Fibroblast of lung (primary cell): ENCODE measurements around the gene TBPL1. TPM values are rescaled to one million over a fixed set of nuclear protein-coding genes. Genes with fewer than 3 reads are reported as not detected.

Experiments used
- DNase-seq, 2 donors: peaks; one replicate each; pipeline versions ENCODE4 v3.0.0 to v3.0.0-alpha.2; 2010; ENCODE audit warnings: low read depth in 2 of 2
- H2AFZ ChIP-seq: 2 replicates; pipeline ENCODE4 v1.5.1; 2012; ENCODE audit warnings: low read length, control low read depth, inconsistent platforms
- H3K27ac ChIP-seq: 2 replicates; pipeline ENCODE4 v1.5.1; 2011; ENCODE audit warnings: low read length, control low read depth; ENCODE audit not compliant: insufficient read depth
- H3K27me3 ChIP-seq: 2 replicates; pipeline ENCODE4 v1.5.1; 2011; ENCODE audit warnings: mild to moderate bottlenecking, low read length; ENCODE audit not compliant: control insufficient read depth, insufficient read depth
- H3K36me3 ChIP-seq: 2 replicates; pipeline ENCODE4 v1.5.1; 2011; ENCODE audit warnings: low read length; ENCODE audit not compliant: control insufficient read depth, insufficient read depth
- H3K4me1 ChIP-seq: 2 replicates; pipeline ENCODE4 v1.5.1; 2011; ENCODE audit warnings: low read length; ENCODE audit not compliant: control insufficient read depth, insufficient read depth; ENCODE audit errors: extremely low read depth
- H3K4me2 ChIP-seq: 2 replicates; pipeline ENCODE4 v1.5.1; 2011; ENCODE audit warnings: low read length, control low read depth; ENCODE audit not compliant: insufficient read depth; ENCODE audit errors: extremely low read depth
- H3K4me3 ChIP-seq, 4 experiments: fragments of 200-600 bp in 1 of 4; sonication (generic) in 1 of 4; replicated peaks in 1 of 4; 2 replicates each; pipeline ENCODE4 v1.5.1; 2011 to 2016; ENCODE audit warnings: low read length in 4 of 4, low read depth in 3 of 4, mild to moderate bottlenecking in 3 of 4, control low read depth in 2 of 4, inconsistent platforms in 1 of 4, mixed read lengths in 1 of 4; ENCODE audit not compliant: insufficient read depth in 1 of 4; ENCODE audit errors: control extremely low read depth in 1 of 4
- H3K79me2 ChIP-seq: 2 replicates; pipeline ENCODE4 v1.5.1; 2012; ENCODE audit warnings: mild to moderate bottlenecking, low read length, inconsistent platforms; ENCODE audit not compliant: control insufficient read depth, insufficient read depth
- H3K9ac ChIP-seq: 2 replicates; pipeline ENCODE4 v1.5.1; 2011; ENCODE audit warnings: mild to moderate bottlenecking, low read length, control low read depth; ENCODE audit not compliant: insufficient read depth
- H3K9me3 ChIP-seq: 2 replicates; pipeline ENCODE4 v1.5.1; 2012; ENCODE audit warnings: low read depth, low read length; ENCODE audit not compliant: control insufficient read depth, insufficient read depth
- H4K20me1 ChIP-seq: 2 replicates; pipeline ENCODE4 v1.5.1; 2011; ENCODE audit warnings: low read length; ENCODE audit not compliant: control insufficient read depth, insufficient read depth; ENCODE audit errors: extremely low read depth
- EZH2 ChIP-seq: IDR thresholded peaks from 2 replicates; pipeline ENCODE4 v1.5.1; 2012; ENCODE audit warnings: low read length, control low read depth, mild to moderate bottlenecking; ENCODE audit errors: missing control alignments
- polyA plus RNA-seq, 2 donors: library from polyadenylated mRNA; depleted of rRNA in 1 of 2; stranded (reverse) in 1 of 2; unstranded in 1 of 2; fragments of >200 nt; gene quantifications; 2 replicates each; pipeline ENCODE4 v1.2.1, GENCODE V29; 2011 to 2012; ENCODE audit warnings: missing spikeins in 1 of 2
- total RNA-seq: library from RNA; depleted of rRNA; stranded (reverse); fragments of >200 nt; gene quantifications from 2 replicates; pipeline ENCODE4 v1.2.1, GENCODE V29; 2014
- TF ChIP-seq, protein P1 (sequence below), 2 donors: IDR thresholded peaks in 1 of 2; conservative IDR thresholded peaks in 1 of 2; 1 replicate in 1 of 2; 2 replicates in 1 of 2; pipeline ENCODE4 v1.5.1; 2011 to 2012; ENCODE audit warnings: low read length in 2 of 2, control low read depth in 1 of 2, inconsistent platforms in 1 of 2, low read depth in 1 of 2, mild to moderate bottlenecking in 1 of 2

TBPL1 gene
- total and polyA plus RNA-seq, 2 donors (not counting 1 experiment from before 2014, with no cell fraction given): 18.8 to 47.8 TPM

DNA sequence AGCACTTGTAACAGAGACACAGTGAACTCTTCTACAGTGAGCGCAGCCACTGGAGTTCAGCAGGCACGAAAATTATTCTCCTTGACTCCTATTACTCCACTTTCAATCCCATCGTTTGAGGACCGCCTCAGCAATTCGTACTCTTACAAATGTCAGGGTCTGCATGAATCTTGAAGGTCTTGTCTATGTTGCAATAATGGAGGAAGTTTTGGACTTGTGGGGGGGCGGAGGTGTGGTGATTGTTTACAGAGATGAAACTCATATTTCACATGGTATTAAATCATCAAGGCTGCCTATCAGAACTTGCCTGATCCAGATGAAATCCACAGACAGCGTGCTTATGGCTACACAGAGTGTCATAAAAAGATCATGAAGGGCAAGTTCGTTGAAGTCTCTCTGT, 57.4 kb downstream of the TBPL1 start:
- Histone ChIP-seq H3K27me3 (no peaks in the 10 kb centered on the region), H3K9me3 (no peaks in the 10 kb centered on the region), H3K27ac (no peak overlapping the region), H4K20me1 (no peaks in the 10 kb centered on the region), H3K4me1 (no peaks in the 10 kb centered on the region), H3K9ac (no peak overlapping the region), H3K4me2 (no peak overlapping the region), H3K4me3 (no peak overlapping the region), H3K36me3 (no peaks in the 10 kb centered on the region), H3K79me2 (no peaks in the 10 kb centered on the region), H2AFZ (no peak overlapping the region)
- DNase-seq: no peak
- no peak for TF ChIP-seq EZH2
- TF ChIP-seq, protein P1, sequence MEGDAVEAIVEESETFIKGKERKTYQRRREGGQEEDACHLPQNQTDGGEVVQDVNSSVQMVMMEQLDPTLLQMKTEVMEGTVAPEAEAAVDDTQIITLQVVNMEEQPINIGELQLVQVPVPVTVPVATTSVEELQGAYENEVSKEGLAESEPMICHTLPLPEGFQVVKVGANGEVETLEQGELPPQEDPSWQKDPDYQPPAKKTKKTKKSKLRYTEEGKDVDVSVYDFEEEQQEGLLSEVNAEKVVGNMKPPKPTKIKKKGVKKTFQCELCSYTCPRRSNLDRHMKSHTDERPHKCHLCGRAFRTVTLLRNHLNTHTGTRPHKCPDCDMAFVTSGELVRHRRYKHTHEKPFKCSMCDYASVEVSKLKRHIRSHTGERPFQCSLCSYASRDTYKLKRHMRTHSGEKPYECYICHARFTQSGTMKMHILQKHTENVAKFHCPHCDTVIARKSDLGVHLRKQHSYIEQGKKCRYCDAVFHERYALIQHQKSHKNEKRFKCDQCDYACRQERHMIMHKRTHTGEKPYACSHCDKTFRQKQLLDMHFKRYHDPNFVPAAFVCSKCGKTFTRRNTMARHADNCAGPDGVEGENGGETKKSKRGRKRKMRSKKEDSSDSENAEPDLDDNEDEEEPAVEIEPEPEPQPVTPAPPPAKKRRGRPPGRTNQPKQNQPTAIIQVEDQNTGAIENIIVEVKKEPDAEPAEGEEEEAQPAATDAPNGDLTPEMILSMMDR (conservative IDR thresholded peaks at IDR 0.05 in 1 of 2, IDR thresholded peaks at IDR 0.05 in 1 of 2; ENCODE audit: low read depth in 1 of 2, low read length in 2 of 2): no peak

DNA sequence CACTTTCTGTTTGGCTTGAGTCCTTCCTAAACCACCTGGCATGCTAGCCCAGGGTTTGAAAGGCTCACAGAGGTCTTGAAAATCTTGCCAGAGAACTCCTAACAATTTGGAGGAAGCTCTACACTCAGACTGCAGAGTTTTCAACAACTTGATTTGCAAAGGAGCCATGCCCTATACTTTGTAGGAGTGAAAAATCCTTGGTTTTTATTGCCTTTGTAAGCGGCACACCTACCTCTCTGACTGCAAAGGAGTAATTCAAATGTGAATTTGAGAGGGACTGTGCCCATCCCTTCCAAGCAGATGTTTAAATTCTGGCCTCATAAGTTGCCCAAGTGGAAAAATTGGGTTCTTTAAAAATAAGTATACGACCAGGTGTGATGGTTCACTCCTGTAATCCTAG, 58.0 kb downstream of the TBPL1 start:
- H3K4me3 ChIP-seq: no peak overlapping the region
- no peaks in the 10 kb centered on the region for H3K9me3 ChIP-seq
- H4K20me1 ChIP-seq: no peaks in the 10 kb centered on the region
- H3K4me1 ChIP-seq: no peaks in the 10 kb centered on the region
- no peak overlapping the region for H3K27ac ChIP-seq
- no peak overlapping the region for H3K9ac ChIP-seq
- H3K4me2 ChIP-seq: no peak overlapping the region
- DNase-seq: no peak
- TF ChIP-seq, protein P1 (conservative IDR thresholded peaks at IDR 0.05 in 1 of 2, IDR thresholded peaks at IDR 0.05 in 1 of 2; ENCODE audit: low read depth in 1 of 2, low read length in 2 of 2): no peak
- no peak for TF ChIP-seq EZH2
- H3K79me2 ChIP-seq: no peaks in the 10 kb centered on the region
- no peaks in the 10 kb centered on the region for H3K36me3 ChIP-seq
- no peak overlapping the region for H2AFZ ChIP-seq
- no peaks in the 10 kb centered on the region for H3K27me3 ChIP-seq

DNA sequence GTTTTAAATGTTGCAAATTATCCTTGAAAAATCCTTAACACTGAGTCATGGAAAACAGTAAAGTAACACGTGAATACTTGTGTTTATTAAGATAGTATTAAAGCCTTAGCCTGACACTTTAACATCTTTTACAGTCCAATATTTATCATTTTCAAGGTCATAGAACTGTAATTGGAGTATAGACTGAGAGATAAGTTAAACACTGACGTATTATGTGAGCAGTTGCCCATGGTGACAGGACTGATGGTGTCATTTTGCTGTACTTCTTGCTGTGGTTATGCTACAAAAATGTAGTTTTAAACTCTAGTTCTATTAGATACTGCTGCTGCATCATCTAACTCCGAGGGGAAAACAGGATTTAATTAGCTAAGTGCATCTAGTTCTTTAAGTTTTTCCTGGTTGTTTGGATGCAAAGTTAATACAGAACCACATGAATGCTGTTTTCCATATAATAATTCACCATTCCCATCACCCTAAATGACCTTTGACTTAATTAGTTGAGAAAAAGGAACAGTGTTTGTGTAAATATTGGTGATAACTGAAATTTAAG, 61.6 kb downstream of the TBPL1 start:
- Histone ChIP-seq H3K79me2 (no peaks in the 10 kb centered on the region), H3K4me2 (no peak overlapping the region), H4K20me1 (no peaks in the 10 kb centered on the region), H3K27me3 (no peaks in the 10 kb centered on the region), H3K9me3 (no peaks in the 10 kb centered on the region), H3K4me1 (no peaks in the 10 kb centered on the region), H3K36me3 (no peaks in the 10 kb centered on the region), H2AFZ (no peak overlapping the region), H3K27ac (no peak overlapping the region), H3K4me3 (no peak overlapping the region), H3K9ac (no peak overlapping the region)
- TF ChIP-seq, protein P1 (conservative IDR thresholded peaks at IDR 0.05 in 1 of 2, IDR thresholded peaks at IDR 0.05 in 1 of 2; ENCODE audit: low read depth in 1 of 2, low read length in 2 of 2): no peak
- TF ChIP-seq EZH2: no peak
- DNase-seq: no peak
